GM18867 (cell line): ENCODE data around the gene RFX2.
"Not testable (repeated sequence)": the region's sequence is repeated elsewhere in the genome, so short reads cannot be mapped to it uniquely, and the experiment has no call there.

ENCODE experiments used
- ATAC-seq: cut with Tn5 transposase; IDR thresholded peaks from one replicate; pipeline ENCODE4 v1.9.1; 2021; ENCODE audit warnings: mild to moderate bottlenecking, moderate library complexity; ENCODE audit not compliant: unreplicated experiment

RFX2 gene

GRCh38 chr19:6041991-6042481 is 68.3 kb downstream of the RFX2 start:
- ATAC-seq, result no peak

GRCh38 chr19:6041071-6041470 is 69.2 kb downstream of the RFX2 start:
- no peak for ATAC-seq

DNA sequence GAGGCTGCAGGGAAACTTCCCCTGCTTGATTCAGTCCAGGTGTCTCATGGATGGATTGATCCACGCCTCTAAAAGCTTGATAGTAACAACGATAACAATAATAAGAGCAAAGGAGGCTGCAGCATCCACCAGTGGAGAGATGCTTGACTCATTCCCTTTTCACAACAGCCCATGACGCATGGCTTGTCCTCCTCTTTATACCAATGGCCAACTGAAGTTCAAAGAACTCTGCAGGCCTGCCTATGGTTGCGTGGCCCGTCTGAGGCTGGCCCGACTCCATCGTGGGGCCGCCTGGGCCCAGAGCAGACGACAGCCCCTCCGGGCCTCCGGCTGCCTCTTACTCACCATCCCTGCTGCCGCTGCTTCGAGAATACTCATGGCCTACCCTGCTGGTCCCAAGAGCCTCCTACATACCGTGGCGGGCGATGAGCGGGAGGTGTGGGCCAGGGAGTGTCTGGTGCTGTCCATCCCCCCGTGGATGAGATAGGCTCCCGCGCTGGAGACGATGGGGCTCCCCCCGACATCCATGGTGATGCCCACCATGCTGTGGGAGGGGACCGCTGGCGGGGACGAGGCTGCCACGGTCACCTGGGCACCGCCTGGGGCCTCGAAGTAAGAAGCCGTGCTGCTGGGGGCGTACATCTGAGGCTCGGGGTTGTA is 70.6 kb downstream of the RFX2 start:
- ATAC-seq, result no peak

DNA sequence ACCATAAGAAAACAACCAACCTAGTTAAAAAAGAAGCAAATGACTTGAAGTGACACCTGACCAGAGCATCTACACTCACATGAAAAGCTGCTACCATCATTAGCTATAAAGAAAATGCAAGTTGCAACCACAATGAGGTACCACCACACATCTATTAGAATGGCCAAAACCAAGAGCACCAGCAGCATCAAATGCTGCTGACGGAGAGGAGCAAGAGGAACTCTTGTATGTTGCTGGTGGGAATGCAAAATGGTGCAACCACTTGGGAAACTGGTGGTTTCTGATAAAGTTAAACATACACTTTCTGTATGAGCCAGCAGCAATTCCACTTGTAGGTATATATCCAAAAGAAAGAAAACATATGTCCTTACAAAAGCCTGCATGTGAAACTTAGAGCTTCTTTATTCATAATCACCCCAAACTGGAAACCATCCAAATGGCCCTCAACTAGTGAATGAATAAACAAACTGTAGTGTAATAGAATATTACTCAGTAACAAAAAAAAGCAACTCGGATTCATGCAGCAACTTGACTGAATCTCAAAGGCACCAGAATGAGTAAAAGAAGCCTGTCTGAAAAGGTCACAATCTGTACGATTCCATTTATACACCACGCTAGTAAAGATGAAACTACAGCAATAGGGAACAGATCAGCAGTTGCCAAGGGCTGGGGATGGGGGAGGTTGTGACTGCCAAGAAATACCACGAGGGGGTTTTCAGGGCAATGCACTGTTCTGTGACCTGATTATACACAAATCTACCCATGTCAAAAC is 71.5 kb downstream of the RFX2 start:
- no peak for ATAC-seq

GRCh38 chr19:6035026-6035425 is 75.3 kb downstream of the RFX2 start:
- ATAC-seq, result no peak

DNA sequence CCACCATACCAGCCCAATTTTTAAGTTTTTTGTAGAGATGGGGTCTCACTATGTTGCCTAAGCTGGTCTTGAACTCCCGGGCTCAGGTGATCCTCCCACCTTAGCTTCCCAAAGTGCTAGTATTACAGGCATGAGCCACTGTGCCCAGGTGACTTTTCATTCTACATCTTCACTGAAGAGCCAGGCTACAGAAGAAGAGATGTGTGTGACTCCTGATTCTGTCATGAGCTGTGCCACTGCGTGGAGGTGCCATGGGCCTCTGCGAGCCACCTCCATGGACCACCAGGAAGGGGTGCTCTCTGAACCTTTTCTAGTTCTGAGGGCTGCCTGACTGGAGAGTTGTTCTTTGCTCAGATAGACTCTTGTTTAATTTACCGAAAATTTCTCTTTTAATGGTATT is 75.8 kb downstream of the RFX2 start:
- ATAC-seq, result no peak

GRCh38 chr19:6033744-6034264 is 76.5 kb downstream of the RFX2 start:
- no peak for ATAC-seq

GRCh38 chr19:6032827-6033226 is 77.5 kb downstream of the RFX2 start:
- ATAC-seq, result no peak

DNA sequence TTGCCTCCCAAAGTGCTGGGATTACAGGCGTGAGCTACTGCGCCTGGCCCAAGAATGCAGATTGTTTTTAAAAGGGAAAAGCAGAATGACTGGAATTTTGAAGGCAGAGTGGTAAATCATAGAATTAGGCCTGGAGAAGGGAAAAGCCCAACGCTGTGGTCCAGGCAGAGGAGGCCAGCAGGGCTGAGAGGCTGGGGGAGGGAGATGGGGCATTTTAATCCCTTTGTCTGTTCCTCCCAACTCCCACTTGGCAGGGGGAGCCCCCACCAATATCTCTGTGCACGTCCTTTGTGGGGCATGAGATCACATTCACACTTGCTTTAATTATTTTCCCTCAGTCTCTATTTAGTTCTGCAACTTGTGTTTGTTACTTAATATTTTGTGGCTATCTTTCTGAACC is 77.9 kb downstream of the RFX2 start:
- no peak for ATAC-seq

GRCh38 chr19:6030214-6030507 is 80.1 kb downstream of the RFX2 start:
- no peak for ATAC-seq

- no peak for ATAC-seq
Observed at GRCh38 chr19:6026390-6027227, 83.7 kb downstream of the RFX2 start.

- not testable (repeated sequence) for ATAC-seq
Observed at GRCh38 chr19:6024756-6025155, 85.5 kb downstream of the RFX2 start.

DNA sequence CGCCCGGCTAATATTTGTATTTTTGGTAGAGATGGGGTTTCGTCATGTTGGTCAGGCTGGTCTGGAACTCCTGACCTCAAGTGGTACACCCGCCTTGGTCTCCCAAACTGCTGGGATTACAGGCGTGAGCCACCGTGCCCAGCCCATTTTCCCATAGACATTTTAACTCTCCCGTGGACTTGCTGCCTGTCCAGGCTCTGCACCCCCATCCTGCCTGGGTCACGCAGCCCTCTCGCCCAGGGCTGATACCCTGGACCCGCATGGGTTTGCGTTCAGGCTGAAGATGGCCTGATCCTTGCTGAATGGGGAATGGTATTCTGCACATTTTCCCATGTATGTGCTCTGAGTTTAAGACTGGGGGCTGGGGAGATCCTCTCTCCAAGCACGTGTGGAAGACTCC is 86.4 kb downstream of the RFX2 start:
- ATAC-seq, result no peak

GRCh38 chr19:6023085-6023682 is 87.1 kb downstream of the RFX2 start:
- no peak for ATAC-seq

DNA sequence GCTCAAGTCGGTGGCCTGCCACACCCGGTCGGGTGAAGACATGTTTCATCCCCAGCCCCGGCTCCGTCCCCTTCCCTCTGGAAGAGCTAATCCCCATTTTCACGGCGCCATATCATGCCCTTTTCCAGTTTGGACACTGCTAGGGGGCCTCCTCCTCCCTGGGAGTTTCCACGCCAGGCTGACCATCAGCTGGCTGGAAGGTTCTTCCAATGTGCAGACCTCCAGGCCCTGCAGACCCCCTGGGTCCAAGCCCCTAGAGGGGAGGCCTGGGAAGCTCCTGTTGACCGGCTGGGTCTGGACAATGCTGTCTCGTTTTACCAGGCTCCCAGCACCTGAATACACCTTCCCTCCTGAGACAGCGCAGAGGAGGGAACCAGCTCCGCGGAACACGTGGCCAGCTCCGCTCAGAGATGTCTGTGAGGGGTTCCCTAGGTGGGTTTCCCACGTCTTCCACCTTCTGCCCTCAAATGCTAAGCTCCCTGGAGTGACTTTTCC is 87.7 kb downstream of the RFX2 start:
- no peak for ATAC-seq

DNA sequence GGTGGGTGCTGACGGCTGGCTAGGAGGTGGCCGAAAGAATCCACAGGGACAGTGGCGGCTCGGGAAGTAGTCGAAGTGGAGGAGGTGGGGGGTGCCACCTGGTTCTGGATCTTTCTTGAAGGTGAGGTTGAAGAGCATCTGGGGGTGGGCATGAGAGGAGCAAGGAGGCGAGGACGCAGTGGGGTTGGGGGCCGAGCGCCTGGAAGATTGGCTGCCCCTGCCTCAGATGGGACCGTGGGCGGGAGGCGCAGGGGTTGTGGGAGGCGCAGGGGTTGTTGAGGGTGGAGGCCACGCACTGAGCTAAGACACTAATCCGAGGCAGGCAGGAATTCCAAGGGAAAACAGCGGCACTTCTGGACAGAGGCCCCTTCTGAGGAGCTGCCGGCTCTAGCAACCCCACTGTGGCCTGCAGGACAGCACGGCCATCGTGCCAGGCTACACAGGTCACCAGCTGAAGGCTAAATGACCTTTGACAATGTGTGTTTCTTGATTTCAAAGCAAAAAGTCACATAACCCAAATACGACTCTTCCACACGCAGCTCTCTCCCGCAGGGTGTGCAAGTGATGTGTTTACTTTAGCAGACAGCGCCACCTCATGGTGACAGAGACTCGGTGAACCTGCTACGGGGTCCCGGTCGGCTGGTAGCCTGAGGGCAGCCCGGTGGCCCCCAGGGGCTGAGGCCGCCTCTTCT is 88.3 kb downstream of the RFX2 start:
- no peak for ATAC-seq

DNA sequence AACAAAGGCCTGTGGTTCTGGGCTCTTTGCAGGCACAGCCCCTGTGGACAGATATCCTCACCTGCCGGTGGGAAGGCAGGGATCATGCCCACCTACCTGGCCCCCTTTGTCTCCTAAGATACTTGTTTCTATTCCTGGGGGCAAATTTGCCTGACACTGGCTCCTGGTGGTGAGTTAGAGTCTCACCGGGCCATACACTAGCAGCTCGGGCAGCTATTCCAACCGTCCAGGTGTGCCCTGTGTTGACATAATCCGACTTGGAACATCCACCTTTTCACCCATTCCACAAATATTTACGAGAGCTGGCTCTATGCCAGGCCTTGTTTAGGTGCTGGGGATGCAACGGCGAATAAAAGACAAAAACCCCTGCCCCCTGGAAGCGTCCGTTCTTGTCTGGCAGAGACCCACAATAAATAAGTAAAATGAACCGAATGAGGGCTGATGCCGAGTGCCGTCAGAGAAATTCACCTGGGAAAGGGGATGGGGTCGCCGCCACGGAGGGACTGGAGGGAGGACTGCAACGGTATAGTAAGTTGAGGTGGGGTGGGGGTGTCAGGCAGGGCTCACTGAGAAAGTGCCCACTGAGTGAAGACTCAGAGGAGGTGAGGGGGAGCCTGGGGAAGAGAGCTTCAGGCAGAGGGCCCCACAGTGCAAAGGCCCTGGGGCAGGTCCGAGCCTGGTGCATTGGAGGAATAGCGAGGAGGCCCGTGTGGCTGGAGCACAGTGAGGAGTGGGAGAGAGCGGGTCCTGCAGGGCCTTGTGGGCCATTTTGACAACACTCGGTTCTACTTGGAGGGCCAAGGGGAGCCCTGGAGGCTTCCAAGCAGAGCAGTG is 89.1 kb downstream of the RFX2 start:
- no peak for ATAC-seq

- no peak for ATAC-seq
Observed at GRCh38 chr19:6020166-6020882, 90.0 kb downstream of the RFX2 start.

GRCh38 chr19:6018786-6019185 is 91.5 kb downstream of the RFX2 start:
- ATAC-seq, result no peak
